Cerebellar cortex (tissue), 1 donor: ENCODE data around the gene SLC6A13.
"Not testable (repeated sequence)": the region's sequence is repeated elsewhere in the genome, so short reads cannot be mapped to it uniquely, and the experiment has no call there.

ENCODE experiments used
- DNase-seq: peaks from one replicate; pipeline ENCODE4 v3.0.0-alpha.2; 2015; ENCODE audit warnings: low spot score

The SLC6A13 gene

DNA sequence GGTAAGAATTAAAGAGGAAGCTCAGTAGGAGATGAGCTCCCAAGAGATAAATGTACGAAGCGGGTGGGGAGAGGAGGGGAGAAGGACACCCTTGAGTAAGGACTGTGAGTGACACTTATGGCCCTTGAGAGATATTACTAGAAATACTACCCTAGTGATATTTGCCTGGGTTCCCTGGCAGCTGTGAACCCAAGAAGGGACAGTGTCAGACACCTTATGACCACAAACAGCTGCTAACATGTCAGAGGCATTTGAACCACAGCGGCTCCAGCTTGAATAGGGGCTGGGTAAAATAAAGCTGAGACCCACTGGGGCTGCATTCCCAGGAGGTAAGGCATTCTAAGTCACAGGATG lies 29.0 kb downstream of the SLC6A13 start:
- DNase-seq, result no peak

DNA sequence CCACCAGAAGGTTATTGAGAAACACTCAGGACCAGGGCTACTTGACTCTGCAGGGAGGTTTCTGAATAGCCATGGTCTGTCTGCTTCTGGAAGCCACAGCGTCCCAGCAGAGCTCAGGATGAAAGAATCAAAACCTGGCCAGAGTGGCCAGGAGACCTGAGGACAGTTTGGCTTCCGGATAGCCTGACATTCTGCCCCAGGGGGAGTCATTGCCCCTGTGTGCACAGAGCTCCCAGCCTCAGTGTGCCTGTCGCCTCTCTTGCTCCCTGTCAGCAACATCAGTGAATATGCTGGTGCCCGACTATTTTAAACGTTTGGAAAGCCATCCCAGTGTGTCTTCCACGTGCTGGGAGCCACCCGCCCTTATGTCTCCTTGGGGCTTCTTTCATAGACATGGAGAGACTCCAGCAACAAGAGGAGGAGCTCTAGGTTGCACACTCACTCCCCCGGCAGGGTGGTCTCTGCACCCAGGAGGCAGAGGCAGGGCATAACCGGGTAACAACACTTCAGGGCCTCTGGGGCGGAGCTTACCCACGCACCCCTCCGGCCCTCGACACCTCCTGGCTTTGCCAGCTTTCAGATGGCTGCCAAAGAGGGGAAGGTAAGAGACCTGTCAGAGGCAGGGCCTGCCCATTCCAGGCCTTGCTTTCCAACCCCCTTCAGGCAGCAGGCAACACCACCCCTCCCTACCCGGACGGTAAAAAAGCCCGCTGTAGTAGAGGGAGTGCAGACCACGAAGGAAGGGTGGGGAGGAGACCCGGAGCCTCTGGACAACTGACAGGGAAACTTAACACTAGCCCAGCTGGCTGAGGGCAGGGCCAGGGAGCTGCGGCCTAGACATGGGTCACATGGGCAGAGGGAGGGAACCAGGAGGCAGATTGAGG lies 29.7 kb downstream of the SLC6A13 start:
- DNase-seq, result no peak

DNA sequence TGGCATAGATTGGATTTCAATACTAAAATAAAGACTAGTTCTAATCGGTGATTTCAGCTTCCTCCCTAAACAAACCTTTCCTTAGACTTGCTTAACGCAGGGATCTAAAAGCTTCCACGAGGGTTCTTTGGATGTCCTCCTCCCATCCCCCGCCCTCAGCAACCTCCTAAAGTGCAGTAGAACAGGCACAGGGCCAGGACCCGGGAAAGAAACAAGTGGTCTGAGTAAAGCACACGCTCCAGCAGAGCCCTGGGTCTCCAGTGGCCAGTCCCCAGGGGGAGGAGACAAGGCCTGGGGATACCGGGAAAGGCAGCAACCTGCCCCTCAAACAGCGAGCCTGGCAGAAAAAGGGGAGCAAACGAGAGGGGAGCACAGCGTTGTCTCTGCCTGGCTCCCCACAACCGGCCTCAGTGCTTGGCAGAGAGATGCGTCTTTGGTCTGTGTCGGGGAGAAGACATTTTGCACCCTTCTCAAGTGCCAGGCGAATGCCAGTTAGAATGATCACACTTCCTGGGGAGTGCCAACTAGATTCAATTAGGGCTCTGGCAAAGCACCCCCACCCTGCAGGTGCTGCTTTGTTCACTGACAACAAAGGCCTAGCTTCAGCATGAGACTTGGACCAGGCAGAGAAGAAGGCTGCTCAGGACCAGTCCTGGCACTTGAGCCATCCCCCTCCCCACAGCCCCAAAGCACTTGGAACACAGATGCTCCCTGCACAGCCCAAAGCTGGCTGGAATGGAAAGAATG lies 31.5 kb downstream of the SLC6A13 start:
- DNase-seq, result peak; percentile 79

DNA sequence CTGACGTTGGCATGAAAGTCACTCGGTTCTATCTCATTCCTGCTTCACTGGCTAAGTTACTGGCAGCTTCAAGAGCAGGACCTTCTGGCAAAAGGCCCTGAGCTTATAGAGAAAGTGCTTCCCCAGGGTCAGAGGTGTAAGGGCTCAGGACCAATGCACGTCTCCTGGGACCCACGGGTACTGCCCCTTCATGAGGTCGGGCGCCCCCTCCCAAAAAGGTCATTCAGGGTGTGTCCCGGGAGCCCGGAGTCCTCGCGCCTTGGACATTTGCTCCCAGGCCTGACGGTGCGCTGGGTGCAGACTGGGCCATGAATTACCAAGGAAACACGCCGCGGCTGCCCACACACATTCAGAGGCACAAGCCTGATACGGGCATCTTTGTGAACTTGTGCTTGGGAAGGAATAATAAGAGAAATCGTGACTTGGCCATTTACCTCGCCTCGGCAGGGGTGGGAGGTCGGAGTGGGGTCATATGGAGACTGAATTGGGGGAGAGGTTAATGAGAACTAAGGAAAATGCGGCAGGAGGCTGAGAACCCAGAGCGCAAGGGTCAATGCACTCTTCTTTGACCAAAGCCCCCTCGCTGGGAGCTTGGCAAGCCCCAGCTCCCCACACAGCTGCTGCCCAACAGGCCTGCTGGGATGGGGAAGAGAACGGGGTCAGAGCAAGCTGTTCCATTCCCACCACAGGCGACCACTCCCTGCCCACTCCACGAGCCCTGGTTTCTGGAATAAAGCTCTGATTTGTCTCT lies 33.0 kb downstream of the SLC6A13 start:
- DNase-seq, result peak; percentile 77

DNA sequence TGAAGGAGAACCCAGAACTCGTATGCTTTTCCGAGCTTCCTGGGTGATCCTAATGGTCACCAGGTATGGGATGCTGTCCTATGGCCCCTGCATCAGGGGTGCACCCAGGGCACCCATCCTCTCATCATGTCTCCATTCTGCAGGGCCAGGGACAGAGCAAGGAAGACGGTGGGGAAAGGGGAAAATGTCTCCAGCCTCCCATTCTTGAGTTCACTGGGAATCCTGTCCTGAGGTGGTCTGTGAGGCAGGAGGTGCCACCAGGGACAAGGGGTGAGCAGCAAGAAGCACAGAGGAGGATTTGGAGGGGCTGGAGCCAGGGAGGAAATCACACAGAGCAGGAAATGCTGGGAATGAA lies 33.8 kb downstream of the SLC6A13 start:
- DNase-seq, result no peak

DNA sequence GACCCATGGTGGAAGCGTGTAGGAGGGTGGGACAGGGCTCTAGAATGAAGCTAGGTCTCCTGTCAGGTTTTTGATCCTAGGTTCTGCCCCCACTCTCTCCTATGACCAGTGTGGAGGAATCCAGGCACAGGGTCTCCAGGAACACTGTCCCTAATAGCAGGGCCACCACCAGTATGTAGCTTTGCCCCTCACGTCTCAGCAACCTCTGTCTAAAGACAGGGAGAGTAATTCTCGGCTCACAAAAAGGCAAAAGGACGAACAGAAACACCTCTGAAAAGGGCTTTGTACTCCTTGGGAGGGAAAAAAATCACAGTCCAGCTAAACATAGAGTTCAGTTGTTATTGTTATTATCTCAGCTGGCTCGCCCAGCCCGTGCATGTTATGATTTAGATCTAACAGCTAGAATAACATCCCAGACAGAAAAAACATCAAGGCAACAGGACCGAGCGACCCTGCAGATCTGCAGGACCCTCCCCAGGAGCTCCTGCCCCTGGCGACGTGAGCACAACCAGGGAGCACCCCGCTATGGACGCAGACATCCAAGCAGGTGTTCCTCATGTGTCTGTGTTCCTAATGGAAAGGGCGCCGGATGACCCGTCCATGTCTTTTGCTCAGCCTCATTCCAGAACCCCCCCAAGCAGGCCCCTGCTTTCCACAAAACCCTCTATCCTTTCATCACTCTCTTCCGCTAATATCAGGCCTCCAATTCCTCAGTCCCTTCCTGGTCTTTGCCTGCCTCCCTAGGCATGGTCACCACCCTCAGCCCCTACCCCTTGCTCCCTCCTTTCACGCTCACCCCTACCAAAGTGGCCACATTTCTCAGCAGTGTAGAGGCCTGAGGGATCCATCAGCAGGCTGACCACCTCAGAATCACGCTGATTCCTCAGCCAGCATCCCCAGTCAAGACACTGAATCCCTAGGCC lies 34.5 kb downstream of the SLC6A13 start:
- no peak for DNase-seq

DNA sequence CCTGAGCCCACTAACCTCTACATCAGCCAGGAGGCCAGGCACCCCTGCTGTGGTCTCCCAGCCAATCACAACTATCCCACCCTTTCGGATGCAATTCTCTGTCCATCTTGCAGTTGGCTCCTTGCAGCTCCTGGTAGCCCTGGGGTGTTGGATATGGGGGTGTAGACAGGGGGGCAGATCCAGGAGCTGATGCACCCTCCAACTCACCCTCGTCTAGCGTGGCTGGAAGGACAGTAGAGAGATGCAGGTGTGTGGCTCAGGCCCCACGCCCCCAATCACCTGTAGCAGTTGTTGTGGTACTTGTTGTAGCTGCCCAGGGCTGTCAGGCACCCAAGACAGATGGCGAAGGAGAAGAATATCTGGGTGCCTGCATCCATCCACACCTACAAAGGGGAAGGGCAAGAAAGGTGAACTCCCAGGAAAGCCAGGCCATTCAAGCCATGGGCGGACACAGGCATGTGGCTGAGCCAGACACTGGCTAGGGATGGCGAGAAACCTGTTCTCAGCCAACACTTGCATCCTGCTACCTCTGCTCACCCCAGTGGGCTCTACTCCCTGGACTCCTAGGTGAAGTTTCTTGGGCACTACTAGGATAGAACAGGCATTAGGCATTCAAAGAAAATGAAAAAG lies 35.2 kb downstream of the SLC6A13 start:
- no peak for DNase-seq

DNA sequence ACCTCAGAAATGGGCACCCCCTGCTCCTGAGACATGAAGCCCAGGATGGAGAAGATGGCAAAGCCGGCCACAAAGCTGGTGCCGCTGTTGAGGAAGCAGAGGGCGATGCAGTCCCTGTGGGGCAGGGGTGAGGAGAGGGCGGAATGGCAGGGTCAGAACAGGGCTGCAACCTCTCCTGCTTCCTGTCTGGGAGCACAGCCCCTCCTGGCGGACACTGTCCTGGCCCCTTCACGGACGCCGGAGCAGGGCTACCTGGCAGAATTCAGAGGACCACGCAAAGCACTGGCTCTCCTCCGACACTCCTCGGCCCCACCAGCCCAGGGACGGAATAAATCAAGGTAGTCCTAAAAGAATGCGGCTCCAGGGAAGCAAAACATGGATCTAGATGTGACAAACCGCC lies 36.2 kb downstream of the SLC6A13 start:
- no peak for DNase-seq

DNA sequence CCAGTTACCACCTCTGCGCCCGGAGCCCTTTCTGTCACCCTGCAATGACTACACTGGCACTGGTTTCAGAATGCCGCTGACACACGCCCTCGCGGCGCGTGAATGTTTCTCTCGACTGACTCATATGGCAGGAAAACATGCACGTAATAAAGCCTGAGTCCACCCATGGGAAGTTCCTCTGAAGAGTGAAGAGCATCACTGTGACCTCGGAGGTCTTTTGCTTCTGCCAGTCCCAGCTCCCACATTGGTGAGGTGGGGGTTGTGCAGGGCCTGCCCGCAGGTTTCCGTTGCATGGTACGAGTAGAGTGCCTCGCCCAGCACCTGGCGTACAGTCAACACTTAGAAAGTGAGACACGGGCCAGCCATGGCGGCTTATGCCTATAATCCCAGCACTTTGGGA lies 37.6 kb downstream of the SLC6A13 start:
- no peak for DNase-seq

DNA sequence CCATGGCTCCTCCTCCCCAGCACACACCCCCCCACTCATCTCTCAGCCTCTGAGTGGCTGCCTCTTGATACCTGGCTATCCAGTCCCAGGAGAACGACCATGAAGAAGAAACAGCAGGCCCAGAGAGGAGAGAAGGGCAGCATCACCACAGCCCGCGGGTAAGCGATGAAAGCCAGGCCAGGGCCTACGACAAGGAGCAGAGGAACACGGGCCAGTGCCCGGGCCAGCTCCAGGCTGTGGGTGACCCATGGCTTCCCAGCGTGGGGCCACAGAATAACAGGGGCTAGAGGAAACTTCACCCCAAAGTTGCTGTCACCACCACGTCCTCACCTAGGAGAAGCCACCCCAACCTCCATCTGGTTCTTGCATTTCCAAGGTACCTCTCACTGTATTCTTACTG lies 38.3 kb downstream of the SLC6A13 start:
- no peak for DNase-seq

DNA sequence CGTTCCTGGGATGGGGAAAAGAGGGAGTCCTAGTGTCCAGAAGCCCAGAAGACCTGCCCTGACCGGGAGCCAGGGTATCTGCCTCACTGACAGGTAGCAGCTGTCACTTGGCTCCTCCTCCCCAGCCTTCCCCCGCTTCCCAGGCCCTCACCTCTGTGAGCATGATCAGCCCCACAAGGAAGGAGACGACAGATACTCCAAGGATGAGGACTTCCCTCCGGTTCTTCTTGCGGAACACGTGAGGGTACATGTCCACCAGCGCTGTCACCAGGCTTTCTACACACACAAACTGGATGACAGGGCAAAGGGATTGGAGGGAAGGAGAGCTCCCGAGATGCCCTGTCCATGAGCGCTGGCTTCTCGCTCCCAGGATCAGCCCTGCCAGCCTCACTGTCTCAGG lies 38.8 kb downstream of the SLC6A13 start:
- no peak for DNase-seq

DNA sequence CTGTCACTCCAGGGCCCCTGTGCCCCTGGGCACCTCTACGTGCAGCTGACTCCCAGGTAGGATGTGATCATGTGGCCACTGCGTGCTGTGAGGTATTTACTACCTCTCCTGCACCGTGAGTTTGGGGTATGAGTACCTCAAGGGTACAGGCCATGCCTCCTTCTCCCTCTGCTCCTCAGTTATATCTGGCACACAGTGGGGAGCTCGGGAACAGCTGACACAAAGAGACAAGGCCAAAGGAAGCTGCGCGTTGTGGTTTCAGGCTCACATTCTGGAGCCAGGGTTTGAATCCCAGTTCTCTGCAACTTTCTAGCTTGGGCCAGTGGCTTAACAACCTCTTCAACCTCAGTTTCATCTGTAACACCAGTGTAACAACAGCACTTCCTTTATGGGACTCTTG lies 40.9 kb downstream of the SLC6A13 start:
- DNase-seq, result peak; percentile 53

DNA sequence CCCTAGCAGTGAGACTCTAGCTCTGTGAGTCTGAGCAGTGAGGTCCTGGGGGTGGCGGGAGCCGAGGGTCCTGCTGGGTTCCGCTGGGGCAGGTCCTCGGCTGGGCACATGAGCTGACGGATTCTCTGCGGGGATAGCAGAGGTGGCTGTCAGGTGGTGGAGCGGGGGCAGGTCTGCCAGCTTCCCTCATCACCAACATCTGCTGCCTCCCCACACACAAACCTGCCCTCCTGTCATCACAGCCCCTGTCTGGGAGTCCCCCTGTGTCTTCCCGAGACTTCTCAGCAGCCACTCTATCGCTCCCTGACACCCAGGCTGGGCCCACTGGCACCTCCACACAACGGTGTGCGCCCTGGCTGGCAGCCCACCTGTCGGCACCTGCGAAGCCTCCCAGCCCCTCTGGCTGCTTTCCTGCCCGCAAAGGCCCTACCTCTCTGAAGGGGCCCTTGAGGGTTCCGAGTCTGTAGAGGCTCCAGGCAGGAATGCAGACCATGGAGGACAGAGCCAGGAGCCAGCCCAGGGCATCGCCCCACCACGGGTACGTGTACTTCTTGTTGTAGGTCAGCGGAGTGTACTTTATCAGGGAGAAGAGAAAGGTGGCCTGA lies 41.6 kb downstream of the SLC6A13 start:
- DNase-seq, result no peak

DNA sequence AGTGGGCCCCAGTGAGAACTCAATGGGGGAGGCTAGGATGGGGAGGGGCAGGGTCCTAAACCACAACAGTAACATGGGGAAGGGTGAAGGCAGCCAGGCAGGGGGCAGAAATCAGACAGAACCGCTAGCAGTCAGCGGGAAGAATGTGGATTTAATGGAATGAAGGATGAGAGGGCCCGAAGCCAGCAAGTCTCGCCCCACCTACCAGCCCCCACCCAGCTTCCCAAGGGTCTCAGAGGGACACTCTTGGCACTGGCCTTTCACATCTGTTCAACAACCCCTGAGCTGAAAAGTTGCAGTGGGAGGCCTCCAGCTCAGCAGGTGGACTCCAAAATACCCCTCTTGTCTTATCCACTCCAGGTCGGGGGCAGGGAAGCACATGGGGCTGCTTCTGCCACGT lies 42.1 kb downstream of the SLC6A13 start:
- no peak for DNase-seq

DNA sequence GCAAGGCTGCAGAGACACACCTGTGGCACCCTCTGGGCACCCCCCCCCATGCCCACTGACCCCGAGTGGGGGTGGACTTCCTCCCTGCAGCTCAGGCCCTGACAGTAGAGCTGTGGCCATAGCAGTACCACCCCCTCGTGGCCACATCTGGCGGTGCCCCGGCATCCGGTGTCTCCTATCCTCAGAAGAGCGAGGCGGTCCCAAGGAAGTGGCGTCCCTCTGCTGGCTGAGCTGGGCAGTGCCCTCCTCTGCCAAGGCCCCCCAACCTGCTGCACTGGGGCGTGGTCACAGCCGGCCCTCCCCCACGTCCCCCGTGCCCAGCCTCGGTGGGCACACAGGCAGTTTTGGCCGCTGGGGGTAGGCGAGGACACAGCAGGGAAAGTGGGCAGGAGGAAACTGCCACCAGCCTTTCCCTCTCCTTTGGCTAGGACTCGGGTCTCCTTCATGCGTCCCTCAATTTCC lies 42.7 kb downstream of the SLC6A13 start:
- DNase-seq, result peak; percentile 56

DNA sequence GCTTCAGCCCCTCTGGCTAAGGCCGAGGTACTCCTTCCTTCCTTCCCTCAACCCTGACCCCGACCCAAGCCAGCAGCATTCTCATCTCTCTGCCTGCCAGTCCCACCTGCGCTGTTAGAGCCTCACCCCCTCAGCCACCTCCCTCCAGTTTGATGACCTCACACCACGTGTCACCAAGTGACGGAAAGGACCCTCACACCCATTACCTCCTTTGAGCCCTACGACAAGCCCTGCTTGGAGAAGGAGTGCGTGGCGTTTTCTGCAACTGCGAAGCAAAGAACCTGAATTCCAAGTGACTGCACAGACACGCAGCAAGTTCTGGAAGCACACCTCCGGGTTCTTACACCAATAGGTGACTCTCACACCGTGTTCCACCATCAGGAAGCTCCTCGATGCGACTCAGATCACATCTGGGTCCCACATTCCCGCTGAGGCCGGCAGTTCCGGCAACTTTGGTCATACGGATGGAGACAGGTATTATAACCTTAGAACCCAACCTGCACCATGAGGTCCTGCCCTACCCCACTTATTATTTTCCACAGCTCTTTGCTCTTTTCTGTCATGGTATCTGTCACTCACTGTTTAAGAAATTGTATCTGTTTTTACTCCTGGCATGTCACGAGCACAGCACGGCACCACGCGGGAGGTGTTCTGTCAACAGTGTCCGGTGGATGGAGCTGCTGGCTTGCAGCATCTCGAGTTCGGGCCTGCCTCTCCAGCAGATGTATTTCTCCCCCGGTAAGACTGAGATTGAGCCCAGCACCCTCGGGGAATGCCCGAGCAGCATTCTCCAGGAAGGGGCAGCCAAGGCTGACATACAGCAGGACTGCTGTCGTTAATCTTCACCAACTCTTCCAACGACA lies 43.7 kb downstream of the SLC6A13 start:
- DNase-seq, result no peak

DNA sequence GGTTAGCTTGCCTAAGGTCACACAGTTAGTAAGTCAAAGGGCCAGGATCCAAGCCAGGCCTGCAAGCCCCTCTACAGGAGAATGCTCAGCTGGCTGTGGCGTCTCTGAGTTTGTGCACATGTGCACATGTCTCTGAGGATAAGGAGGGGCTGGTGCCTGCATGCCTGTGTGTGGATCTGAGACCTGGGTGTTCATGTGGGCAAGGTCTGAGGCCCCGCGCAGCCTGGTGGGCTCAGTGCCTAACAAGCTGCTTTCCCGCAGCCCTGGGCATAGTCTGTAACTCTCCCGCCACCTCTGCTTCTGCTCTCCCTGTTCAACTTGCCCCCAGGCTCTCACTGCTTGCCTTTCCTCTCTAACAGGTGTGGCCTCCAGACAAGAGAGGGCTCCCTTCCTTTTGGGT lies 44.4 kb downstream of the SLC6A13 start:
- no peak for DNase-seq

DNA sequence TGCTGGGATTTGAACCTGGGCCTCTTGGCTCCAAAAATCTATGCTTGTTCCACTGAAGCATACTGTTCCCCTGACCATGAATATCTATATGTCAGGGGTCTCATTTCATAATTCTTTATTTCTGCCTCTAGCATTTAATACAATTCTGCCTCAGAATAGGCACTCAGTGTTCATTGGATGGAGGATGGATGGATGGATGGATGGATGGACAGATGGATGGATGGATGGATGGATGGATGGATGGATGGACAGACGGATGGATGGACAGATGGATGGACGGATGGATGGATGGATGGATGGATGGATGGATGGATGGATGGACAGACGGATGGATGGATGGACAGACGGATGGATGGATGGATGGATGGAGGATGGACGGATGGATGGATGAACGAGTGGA lies 45.6 kb downstream of the SLC6A13 start:
- not testable (repeated sequence) for DNase-seq

DNA sequence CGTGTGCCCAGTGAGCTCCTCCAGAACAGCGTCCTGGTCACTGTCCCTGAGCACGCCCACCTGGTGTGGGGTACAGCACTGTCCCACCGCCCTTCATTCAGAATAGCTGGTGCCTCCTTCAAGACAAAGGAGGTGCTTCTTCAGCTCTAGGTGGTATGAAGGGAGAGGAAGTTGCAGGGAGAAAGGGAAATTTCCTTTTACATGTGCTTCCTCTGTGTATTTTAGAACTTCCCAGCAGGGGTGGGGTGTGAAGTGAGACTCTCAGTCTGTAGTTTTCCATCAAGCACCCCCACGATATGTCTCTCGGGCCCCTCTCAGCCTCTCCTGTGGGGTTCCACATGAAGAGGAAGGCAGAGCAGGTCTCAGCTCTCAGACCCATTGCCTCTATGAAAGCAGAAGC lies 47.5 kb downstream of the SLC6A13 start:
- no peak for DNase-seq
